Fibroblast of skin of left quadriceps (primary cell): ENCODE results near the gene NEURL1.

Experiments used
- DNase-seq, 2 experiments: peaks; one replicate each; pipeline ENCODE4 v3.0.0-alpha.2; 2013; ENCODE audit warnings: low read depth in 2 of 2

The NEURL1 gene, protein sequence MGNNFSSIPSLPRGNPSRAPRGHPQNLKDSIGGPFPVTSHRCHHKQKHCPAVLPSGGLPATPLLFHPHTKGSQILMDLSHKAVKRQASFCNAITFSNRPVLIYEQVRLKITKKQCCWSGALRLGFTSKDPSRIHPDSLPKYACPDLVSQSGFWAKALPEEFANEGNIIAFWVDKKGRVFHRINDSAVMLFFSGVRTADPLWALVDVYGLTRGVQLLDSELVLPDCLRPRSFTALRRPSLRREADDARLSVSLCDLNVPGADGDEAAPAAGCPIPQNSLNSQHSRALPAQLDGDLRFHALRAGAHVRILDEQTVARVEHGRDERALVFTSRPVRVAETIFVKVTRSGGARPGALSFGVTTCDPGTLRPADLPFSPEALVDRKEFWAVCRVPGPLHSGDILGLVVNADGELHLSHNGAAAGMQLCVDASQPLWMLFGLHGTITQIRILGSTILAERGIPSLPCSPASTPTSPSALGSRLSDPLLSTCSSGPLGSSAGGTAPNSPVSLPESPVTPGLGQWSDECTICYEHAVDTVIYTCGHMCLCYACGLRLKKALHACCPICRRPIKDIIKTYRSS

DNA sequence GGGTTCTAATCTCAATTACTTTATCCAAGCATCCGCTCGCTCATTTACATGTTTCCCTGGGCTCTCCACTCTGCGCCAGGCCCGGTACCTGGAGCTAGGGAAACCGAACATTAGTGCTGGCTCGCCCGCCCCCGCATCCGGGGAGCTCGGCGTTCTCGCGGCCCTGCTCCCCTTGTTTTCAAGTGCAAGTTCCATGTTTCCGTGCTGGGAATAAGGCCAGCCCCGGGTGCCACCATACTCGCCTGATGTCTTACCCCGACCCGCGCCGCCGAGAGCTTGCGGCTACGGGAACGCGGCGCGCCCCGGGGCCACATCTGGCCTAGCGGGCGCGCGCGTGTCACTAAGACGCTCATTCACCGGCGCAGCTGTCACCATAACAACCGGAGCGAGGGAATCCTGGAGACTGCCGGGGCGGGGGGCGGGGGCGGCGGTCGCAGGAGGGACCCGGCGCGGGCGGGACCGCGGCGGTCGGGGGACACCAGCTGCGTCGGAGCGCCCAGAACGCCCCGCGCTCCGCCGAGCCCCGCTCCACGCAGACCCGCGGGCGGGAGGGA is at the start of gene NEURL1:
Gene NEURL1, plus strand, starts transcription at position 344 of the 554 bp plus-strand sequence. CDS start 683 bp downstream, outside the sequence.
- no peak for DNase-seq

GRCh38 chr10:103444478-103444877 is 49.0 kb upstream of the NEURL1 start:
- no peak for DNase-seq

GRCh38 chr10:103445366-103445765 is 48.1 kb upstream of the NEURL1 start:
- DNase-seq: no peak

GRCh38 chr10:103445767-103446567 is 47.5 kb upstream of the NEURL1 start:
- no peak for DNase-seq

GRCh38 chr10:103447187-103447586 is 46.3 kb upstream of the NEURL1 start:
- no peak for DNase-seq

- DNase-seq: peak; percentile 39 to 46
These were observed 44.8 kb upstream of the NEURL1 start for GRCh38 chr10:103448746-103449145.

GRCh38 chr10:103449208-103450144 is 44.0 kb upstream of the NEURL1 start:
- no peak for DNase-seq

GRCh38 chr10:103450201-103450695 is 43.3 kb upstream of the NEURL1 start:
- no peak for DNase-seq

DNA sequence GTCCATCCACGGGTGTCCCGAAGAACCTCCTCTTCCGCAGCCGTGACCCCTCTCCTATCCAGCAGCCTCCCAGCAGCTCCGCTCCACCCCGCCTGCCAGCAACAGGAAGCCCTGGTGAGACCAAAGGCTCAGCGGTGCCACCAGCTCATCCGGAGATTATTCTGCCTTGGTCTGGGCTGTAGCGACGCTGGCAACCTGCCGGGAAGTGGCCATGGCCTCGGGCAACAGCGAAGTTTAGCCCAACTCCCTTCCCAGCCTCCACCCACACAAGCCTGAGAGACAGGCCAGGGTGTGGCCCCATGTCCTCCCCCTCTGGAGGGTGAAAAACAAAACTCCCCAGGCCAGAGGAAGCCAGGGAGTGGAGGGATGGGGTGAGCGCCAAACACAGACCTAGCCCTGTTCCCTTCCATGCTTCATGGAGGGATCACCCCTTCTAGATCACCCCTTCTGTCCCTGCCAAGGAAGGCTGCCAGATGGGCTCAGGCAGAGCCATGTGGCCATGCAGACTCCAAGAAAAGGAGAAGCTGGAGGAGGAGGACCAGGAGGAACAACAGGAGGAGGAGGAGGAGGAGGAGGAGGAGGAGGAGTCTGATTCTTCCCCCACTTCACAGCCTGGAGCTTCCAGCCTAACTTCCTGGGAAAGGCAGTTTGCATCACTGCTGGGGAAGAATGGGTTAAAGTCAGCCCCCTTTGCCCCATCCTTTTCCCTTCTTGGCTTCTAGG is 42.3 kb upstream of the NEURL1 start:
- no peak for DNase-seq

DNA sequence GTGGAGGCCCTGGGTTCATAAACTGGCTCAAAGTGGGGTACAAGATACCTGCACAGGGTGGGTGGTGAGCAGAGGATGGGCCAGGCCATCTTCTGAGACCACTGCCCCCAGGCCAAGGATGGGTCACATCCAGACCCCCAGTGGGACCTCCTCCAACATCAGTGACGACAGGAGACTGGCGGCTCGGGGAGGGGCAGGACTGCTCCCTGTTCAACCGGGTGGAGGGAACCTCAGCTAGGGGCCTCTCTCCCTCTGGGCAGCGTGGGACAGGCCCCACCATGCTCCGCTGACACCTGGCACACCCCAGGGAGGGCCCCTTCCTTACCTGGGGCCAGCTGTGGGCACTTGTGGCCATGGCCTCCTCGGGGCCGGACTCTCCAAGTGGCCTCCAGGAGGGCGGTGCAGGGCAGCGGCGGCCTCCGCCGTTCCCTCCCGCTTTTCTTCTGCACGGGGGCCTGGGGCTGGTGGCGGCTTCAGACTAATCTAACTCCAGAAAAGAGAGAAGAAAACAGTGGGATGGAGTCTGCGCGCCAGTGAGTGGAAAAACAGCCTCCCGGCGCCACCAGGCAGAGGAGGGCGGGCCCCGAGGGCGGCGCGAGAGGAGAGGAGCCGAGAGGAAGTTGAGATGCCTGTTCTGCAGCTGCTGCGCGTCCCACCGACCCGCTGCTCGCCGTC is 41.5 kb upstream of the NEURL1 start, which contains the start of gene CALHM2:
Gene CALHM2, minus strand, starts transcription at position 540 of the 675 bp plus-strand sequence. CDS start 2,429 bp downstream, outside the sequence.
- DNase-seq: no peak

DNA sequence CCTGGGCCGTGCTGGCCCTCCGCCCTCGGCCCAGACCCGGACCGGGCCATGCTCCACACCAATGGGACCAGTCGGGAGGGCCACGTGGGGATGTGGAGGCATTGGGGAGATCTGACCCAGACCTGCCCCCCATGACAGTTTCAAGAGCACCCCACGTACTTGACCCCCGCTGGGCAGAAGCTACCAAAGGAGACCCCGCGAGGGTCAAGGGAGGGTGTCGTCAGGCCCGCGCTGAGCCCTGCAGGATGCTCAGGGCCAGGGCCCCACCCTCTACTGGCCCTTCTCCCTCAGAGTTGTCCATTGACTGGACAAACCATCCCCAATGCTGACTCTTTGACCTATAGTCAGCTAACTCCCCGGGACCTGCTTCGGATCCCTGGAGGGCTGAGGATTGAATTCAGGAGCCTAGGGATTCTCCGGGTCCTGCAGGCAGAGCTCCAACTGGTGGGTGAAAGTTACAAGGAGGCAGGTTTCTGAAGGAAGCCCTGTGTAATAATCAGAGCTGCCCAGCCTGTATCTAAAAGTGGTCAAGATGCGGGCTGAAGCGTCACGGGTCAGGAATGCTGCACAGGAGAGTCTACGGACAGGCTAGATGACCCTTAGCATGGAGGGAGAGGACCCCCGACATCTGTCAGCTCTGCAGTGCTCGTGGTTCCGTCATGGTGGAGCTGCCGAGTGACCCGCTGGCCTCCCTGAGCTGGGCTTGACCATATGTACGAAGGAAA is 40.8 kb upstream of the NEURL1 start:
- no peak for DNase-seq

DNA sequence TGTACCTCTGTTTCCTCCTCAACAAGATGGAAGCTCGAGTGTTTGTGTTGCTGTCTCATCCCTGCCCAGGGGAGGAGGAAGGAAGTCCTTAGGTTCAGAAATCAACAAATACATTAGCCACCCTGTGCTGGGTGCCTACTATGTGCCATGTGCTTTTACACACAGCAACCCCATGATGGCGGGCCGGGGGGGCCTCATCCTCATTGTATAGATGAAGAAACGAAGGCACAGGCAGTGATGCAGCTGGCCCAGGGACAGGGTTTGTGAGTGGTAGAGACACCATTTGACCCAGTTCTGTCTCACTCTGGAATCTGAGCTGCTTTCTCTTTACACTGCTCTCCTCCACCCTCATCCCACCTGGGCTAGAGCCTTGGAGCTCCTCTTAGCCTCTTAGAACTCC is 39.5 kb upstream of the NEURL1 start:
- DNase-seq: no peak

DNA sequence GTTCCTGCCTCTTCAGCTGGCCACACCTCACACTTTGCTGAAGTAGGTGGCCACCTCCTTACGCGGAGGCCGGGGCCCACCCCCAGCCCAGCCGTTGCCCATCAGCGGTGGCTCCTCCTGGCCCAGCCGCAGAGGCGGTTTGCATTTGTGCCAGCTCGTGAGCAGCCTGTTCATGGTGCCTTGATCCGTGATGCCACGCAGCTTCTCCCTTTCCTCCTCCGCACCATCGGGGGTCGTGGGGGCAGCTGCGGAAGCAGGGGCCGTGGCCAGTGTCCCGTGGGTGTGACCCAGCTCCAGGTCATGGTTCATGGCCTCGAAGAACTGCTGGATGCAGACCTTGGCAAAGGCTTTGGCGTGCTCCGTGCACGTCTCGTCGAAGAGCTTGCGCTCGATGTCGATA is 38.3 kb upstream of the NEURL1 start:
- no peak for DNase-seq

- no peak for DNase-seq
These were observed 37.3 kb upstream of the NEURL1 start for GRCh38 chr10:103456074-103456660.

GRCh38 chr10:103457176-103457712 is 36.3 kb upstream of the NEURL1 start:
- no peak for DNase-seq

DNA sequence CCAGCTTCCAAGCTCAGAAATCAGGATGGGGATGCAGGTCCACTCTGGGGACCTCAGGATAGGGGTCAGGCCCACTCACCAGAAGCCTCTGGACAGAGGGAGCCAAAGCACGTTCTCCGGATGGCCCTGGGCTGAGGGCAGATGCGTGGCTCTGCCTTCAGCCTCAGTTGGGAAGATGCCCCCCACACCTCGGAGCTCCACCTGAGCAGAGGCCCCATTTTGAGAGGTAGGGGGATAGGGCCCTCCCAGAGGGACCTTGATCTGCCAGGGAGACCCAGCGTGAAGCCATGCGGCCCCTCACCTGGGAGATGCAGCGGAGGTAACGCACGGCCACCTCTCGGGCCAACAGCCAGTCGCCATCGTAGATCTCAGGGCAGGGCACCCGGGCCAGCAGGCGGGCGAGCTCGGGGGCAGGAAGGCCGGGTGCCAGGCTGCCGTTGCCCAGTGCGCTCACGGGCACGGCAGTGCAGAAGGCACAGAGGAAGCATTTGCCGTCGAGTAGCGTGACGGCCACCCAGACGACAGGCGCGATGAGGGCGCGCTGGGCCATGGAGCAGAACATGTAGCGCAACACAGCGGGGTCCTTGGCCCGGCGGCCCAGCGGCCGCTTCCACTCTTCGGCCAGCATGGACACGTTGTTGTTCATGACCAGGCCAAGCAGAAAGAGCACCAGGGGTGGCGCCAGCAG is 35.5 kb upstream of the NEURL1 start:
- DNase-seq: no peak

GRCh38 chr10:103458720-103459119 is 34.8 kb upstream of the NEURL1 start, which contains the start of gene CALHM1:
Gene CALHM1 (minus strand): TSS chr10:103458900. CDS start chr10:103458751, 149 bp downstream.
- no peak for DNase-seq
